Stimulated activated naive CD8-positive, alpha-beta T cell treated with anti-CD3 and anti-CD28 coated beads, Interleukin-15, Interleukin-2, amounts not matched to agents 100 ng/mL and 50 ng/mL, for 24 hours (primary cell): ENCODE data around the gene MEG3.
A peak's percentile ranks its signal among the peaks of the same experiment; 100 is the strongest.
"Not testable (repeated sequence)": the region's sequence is repeated elsewhere in the genome, so short reads cannot be mapped to it uniquely, and the experiment has no call there.

Experiments
- H3K27ac Mint-ChIP-seq: one replicate; pipeline ENCODE4 v1.8.0; 2021; ENCODE audit warnings: mild to moderate bottlenecking, mixed read lengths
- H3K27me3 Mint-ChIP-seq: one replicate; pipeline ENCODE4 v1.8.0; 2021; ENCODE audit warnings: mixed read lengths
- H3K36me3 Mint-ChIP-seq: one replicate; pipeline ENCODE4 v1.8.0; 2021; ENCODE audit warnings: low read depth, mixed read lengths
- H3K4me1 Mint-ChIP-seq: one replicate; pipeline ENCODE4 v1.8.0; 2021; ENCODE audit warnings: low read depth, mixed read lengths
- H3K4me3 Mint-ChIP-seq: one replicate; pipeline ENCODE4 v1.8.0; 2021; ENCODE audit warnings: mild to moderate bottlenecking, mixed read lengths
- H3K9me3 Mint-ChIP-seq: one replicate; pipeline ENCODE4 v1.8.0; 2021; ENCODE audit warnings: mixed read lengths

MEG3 gene

GRCh38 chr14:100816286-100816949, 9.5 kb upstream of the MEG3 start:
- Mint-ChIP-seq H3K27me3 (peaks cover 5% of the 10 kb centered on the region), H3K9me3 (no peaks in the 10 kb centered on the region), H3K4me3 (no peak overlapping the region), H3K4me1 (no peaks in the 10 kb centered on the region), H3K27ac (no peak overlapping the region), H3K36me3 (no peaks in the 10 kb centered on the region)

GRCh38 chr14:100816950-100817901, 8.7 kb upstream of the MEG3 start:
- H3K4me3 Mint-ChIP-seq: no peak overlapping the region
- no peaks in the 10 kb centered on the region for H3K36me3 Mint-ChIP-seq
- H3K27me3 Mint-ChIP-seq: peaks cover 5% of the 10 kb centered on the region
- no peak overlapping the region for H3K27ac Mint-ChIP-seq
- no peaks in the 10 kb centered on the region for H3K9me3 Mint-ChIP-seq
- H3K4me1 Mint-ChIP-seq: no peaks in the 10 kb centered on the region

DNA sequence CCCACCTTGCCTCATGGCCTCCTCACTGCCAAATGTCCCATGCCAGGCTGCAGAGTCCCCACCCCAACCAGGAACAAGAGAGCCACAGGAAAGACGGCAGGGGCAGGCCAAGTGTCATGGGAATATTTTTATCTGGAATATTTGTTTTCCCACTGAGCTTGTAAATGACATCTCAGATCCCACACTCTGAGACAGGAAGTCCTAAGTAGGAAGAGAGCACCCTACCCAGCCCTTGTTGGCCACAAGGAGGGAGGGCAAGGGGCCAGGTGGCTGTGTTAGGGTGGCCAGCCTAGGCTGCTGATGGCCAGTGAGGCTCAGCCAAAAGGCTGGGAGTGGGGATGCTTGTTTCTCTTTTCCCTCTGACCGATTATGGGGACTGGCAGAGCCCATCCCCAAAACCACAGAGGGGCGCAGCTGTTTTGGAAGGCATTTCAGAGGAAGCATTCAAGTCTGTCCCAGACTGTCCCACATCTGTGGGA, 7.7 kb upstream of the MEG3 start:
- Mint-ChIP-seq H3K27me3 (peaks cover 12% of the 10 kb centered on the region), H3K4me3 (no peak overlapping the region), H3K36me3 (no peaks in the 10 kb centered on the region), H3K4me1 (no peaks in the 10 kb centered on the region), H3K9me3 (no peaks in the 10 kb centered on the region), H3K27ac (no peak overlapping the region)

DNA sequence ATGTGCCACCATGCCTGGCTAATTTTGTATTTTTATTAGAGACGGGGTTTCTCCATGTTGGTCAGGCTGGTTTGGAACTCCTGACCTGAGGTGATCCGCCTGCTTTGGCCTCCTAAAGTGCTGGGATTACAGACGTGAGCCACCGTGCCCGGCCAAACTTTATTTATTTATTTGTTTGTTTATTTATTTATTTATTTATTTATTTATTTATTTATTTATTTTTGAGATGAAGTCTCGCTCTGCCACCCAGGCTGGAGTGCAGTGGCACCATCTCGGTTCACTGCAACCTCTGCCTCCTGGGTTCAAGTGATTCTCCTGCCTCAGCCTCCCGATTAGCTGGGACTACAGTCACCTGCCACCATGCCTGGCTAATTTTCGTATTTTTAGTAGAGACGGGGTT, 7.0 kb upstream of the MEG3 start:
- peaks cover 16% of the 10 kb centered on the region for H3K27me3 Mint-ChIP-seq
- not testable (repeated sequence) for H3K36me3 Mint-ChIP-seq, H3K4me3 Mint-ChIP-seq, H3K27ac Mint-ChIP-seq, H3K9me3 Mint-ChIP-seq, H3K4me1 Mint-ChIP-seq

- no peaks in the 10 kb centered on the region for H3K4me1 Mint-ChIP-seq
Measured at GRCh38 chr14:100819453-100819828, 6.5 kb upstream of the MEG3 start.

DNA sequence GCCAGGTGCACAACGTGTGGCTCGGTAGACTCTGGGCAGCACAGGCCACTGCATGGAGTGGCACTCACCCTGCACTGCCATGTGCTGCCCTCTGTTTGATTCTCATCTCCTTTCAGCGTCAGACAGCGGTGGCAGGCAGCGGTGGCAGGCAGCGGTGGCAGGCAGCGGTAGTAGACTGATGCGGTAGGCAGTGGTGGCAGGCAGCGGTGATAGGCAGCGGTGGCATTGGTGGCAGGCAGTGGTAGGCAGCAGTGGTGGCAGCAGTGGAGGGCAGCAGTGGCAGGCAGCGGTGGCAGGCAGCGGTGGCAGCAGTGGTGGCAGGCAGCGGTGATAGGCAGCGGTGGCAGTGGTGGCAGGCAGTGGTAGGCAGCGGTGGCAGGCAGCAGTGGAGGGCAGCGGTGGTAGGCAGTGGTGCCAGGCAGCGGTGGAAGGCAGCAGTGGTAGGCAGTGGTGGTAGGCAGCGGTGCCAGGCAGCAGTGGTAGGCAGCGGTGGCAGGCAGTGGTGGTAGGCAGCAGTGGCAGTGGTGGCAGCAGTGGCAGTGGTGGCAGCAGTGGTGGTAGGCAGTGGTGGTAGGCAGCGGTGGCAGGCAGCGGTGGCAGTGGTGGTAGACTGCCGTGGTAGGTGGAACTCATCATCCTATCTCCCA, 6.0 kb upstream of the MEG3 start:
- peaks cover 18% of the 10 kb centered on the region for H3K27me3 Mint-ChIP-seq
- no peak overlapping the region for H3K27ac Mint-ChIP-seq
- no peaks in the 10 kb centered on the region for H3K9me3 Mint-ChIP-seq
- H3K36me3 Mint-ChIP-seq: no peaks in the 10 kb centered on the region
- H3K4me3 Mint-ChIP-seq: no peak overlapping the region
- no peaks in the 10 kb centered on the region for H3K4me1 Mint-ChIP-seq

More at GRCh38 chr14:100819453-100819828, 6.5 kb upstream of the MEG3 start:
- Mint-ChIP-seq H3K9me3 (no peaks in the 10 kb centered on the region), H3K36me3 (no peaks in the 10 kb centered on the region), H3K27me3 (peaks cover 14% of the 10 kb centered on the region), H3K4me3 (no peak overlapping the region), H3K27ac (no peak overlapping the region)

DNA sequence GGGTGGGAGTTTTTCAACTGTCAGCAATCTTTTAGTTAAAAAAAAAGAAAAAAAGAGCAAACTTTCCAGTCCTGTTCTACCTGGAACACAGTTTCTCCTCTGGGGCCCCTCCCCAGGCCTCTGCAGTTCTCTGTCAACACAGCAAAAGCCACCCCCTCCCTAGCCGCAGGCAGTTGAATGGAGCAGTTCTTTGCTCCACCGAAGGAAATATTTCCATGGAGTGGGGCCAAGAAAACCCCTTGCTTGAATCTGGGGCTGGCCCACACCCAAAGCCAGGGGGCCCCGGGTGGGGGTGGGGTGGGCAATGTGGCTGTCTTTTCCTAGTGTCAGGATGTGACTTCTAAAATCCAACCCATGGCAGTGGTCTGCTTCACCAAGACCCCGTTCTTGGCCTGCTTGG, 5.0 kb upstream of the MEG3 start:
- Mint-ChIP-seq H3K27me3 (peaks cover 26% of the 10 kb centered on the region), H3K4me3 (no peak overlapping the region), H3K4me1 (peaks cover 4% of the 10 kb centered on the region), H3K36me3 (no peaks in the 10 kb centered on the region), H3K9me3 (no peaks in the 10 kb centered on the region), H3K27ac (no peak overlapping the region)

GRCh38 chr14:100822013-100822412, 3.9 kb upstream of the MEG3 start:
- H3K36me3 Mint-ChIP-seq: no peaks in the 10 kb centered on the region
- H3K4me3 Mint-ChIP-seq: no peak overlapping the region
- H3K27ac Mint-ChIP-seq: no peak overlapping the region
- H3K9me3 Mint-ChIP-seq: no peaks in the 10 kb centered on the region
- peaks cover 30% of the 10 kb centered on the region for H3K27me3 Mint-ChIP-seq
- H3K4me1 Mint-ChIP-seq: peaks cover 4% of the 10 kb centered on the region

DNA sequence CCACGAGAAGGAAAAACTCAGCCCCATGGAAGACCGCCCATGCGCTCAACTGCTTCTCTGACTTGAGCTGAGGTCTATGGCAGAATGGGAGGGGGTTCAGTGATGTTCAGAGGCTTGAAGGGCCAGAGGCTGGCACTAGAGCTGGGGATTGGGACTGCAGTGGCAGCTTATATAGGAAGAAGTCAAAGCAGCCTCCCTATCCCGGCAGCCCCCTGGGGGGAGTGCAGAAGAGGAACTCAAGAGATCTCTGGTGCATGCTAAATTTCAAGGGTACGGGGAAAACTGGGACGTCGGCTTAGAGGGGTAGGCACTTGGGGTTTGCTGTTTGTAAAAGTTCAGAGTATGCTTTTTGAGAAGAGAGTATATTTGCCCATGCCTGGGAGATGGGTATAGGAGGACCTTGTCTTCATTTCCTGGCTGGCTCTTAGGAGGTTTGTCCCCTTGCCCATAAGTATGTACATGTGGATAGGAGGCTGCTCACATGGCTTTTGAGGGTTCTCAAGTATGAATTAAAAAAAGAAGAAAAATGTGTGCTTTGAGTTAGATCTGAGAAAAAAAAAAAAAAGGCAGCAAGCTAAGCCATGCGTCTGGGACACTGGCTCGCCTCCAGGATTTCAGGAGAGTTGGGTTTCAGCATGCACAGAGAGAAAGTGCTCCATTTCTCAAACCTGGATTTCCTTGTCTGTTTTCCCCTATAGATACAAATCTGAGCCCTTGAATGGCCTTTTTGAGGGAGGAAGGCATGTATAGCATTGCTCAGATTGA, 3.2 kb upstream of the MEG3 start:
- Mint-ChIP-seq H3K9me3 (peaks cover 4% of the 10 kb centered on the region), H3K36me3 (peaks cover 4% of the 10 kb centered on the region), H3K27ac (no peak overlapping the region), H3K4me1 (peaks cover 4% of the 10 kb centered on the region), H3K4me3 (no peak overlapping the region), H3K27me3 (peaks cover 35% of the 10 kb centered on the region)

DNA sequence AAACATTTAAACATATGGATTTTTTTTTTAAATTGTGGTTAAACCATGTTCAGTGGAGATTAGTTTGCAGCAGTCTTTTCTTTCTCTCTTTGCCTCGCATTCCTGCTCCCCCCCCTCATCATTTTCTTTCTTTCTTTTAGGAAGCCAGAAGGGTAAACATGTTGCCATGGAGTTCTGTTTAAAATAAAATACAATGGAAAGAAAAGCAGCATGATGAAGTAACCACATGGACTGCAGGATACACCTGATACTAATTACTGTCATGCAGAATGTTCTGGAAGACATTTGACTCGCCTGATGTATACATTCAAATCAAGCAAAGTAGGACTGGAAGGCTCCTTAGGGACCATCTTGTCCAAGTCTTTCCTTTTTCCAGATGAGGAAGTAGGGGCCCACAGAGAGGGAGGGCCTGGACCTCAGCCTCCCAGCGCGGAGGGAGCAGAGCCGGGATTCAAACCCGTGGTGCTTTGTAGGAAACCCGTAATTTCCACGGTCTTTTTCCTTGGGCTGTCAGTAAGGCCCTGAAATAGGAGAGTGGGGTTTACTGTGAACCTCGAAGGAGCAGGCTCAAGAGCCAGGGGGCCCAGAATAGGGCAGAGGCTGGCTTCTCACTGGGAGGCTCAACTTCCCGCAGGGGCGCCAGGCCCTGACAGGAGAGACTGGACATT, 2.4 kb upstream of the MEG3 start:
- Mint-ChIP-seq H3K27me3 (peaks cover 36% of the 10 kb centered on the region), H3K27ac (no peak overlapping the region)

GRCh38 chr14:100824091-100824551, 1.8 kb upstream of the MEG3 start:
- Mint-ChIP-seq H3K4me3 (no peak overlapping the region), H3K27me3 (peaks cover 41% of the 10 kb centered on the region), H3K9me3 (peaks cover 4% of the 10 kb centered on the region), H3K4me1 (peaks cover 4% of the 10 kb centered on the region), H3K36me3 (peaks cover 4% of the 10 kb centered on the region), H3K27ac (no peak overlapping the region)

More for the DNA sequence above, 2.4 kb upstream of the MEG3 start:
- H3K36me3 Mint-ChIP-seq: peaks cover 4% of the 10 kb centered on the region
- H3K4me1 Mint-ChIP-seq: peaks cover 4% of the 10 kb centered on the region
- peaks cover 4% of the 10 kb centered on the region for H3K9me3 Mint-ChIP-seq
- no peak overlapping the region for H3K4me3 Mint-ChIP-seq

- peaks cover 4% of the 10 kb centered on the region for H3K9me3 Mint-ChIP-seq
- H3K27me3 Mint-ChIP-seq: peaks cover 48% of the 10 kb centered on the region
- peaks cover 4% of the 10 kb centered on the region for H3K4me1 Mint-ChIP-seq
- no peak overlapping the region for H3K4me3 Mint-ChIP-seq
- H3K27ac Mint-ChIP-seq: no peak overlapping the region
- peaks cover 4% of the 10 kb centered on the region for H3K36me3 Mint-ChIP-seq
Measured at GRCh38 chr14:100824901-100825712, 811 bp upstream of the MEG3 start.

GRCh38 chr14:100826391-100827100, 628 bp downstream of the MEG3 start:
- H3K4me1 Mint-ChIP-seq: peaks cover 4% of the 10 kb centered on the region
- H3K9me3 Mint-ChIP-seq: peaks cover 4% of the 10 kb centered on the region
- peaks cover 4% of the 10 kb centered on the region for H3K36me3 Mint-ChIP-seq
- peak overlapping the region; percentile 20 for H3K4me3 Mint-ChIP-seq
- H3K27me3 Mint-ChIP-seq: peaks cover 51% of the 10 kb centered on the region
- H3K27ac Mint-ChIP-seq: no peak overlapping the region
